HUES48 (cell line): Measurements from ENCODE around the gene PYY.

Experiments used
- H3K27ac ChIP-seq: one replicate; pipeline ENCODE4 v1.7.0; 2013; ENCODE audit warnings: low read depth, low read length, inconsistent platforms
- H3K27me3 ChIP-seq: 2 replicates; pipeline ENCODE4 v1.6.1; 2013; ENCODE audit warnings: mild to moderate bottlenecking, low read length; ENCODE audit not compliant: control insufficient read depth, insufficient read depth
- H3K36me3 ChIP-seq: 2 replicates; pipeline ENCODE4 v1.6.1; 2013; ENCODE audit warnings: low read length; ENCODE audit not compliant: control insufficient read depth, insufficient read depth
- H3K4me1 ChIP-seq: 2 replicates; pipeline ENCODE4 v1.6.1; 2013; ENCODE audit warnings: mild to moderate bottlenecking, low read length; ENCODE audit not compliant: control insufficient read depth, insufficient read depth
- H3K4me3 ChIP-seq: 2 replicates; pipeline ENCODE4 v1.5.1; 2013; ENCODE audit warnings: mild to moderate bottlenecking, low read depth, low read length
- H3K9ac ChIP-seq: 2 replicates; pipeline ENCODE4 v1.6.1; 2013; ENCODE audit warnings: mild to moderate bottlenecking, low read depth, low read length, moderate library complexity
- H3K9me3 ChIP-seq: 2 replicates; pipeline ENCODE4 v1.6.1; 2013; ENCODE audit warnings: low read length; ENCODE audit not compliant: control insufficient read depth, insufficient read depth

Gene PYY

GRCh38 chr17:43914451-43914850, 39.3 kb downstream of the PYY start:
- Histone ChIP-seq H3K27ac (no peak overlapping the region), H3K9ac (no peak overlapping the region), H3K4me3 (no peak overlapping the region), H3K36me3 (no peaks in the 10 kb centered on the region), H3K9me3 (no peaks in the 10 kb centered on the region), H3K27me3 (peaks cover 10% of the 10 kb centered on the region), H3K4me1 (peaks cover 4% of the 10 kb centered on the region; the same call in 1 of the 2 replicates)

- Histone ChIP-seq H3K4me1 (peaks cover 4% of the 10 kb centered on the region; the same call in 1 of the 2 replicates), H3K27ac (no peak overlapping the region), H3K27me3 (peaks cover 17% of the 10 kb centered on the region), H3K36me3 (no peaks in the 10 kb centered on the region), H3K4me3 (no peak overlapping the region), H3K9me3 (no peaks in the 10 kb centered on the region), H3K9ac (no peak overlapping the region)
Measured at GRCh38 chr17:43913584-43913983, 40.2 kb downstream of the PYY start.

- Histone ChIP-seq H3K27ac (no peak overlapping the region), H3K27me3 (peaks cover 22% of the 10 kb centered on the region), H3K9ac (no peak overlapping the region), H3K36me3 (no peaks in the 10 kb centered on the region), H3K4me3 (no peak overlapping the region), H3K9me3 (no peaks in the 10 kb centered on the region), H3K4me1 (peaks cover 6% of the 10 kb centered on the region; the same call in 1 of the 2 replicates)
Measured at GRCh38 chr17:43912635-43913304, 41.0 kb downstream of the PYY start.

DNA sequence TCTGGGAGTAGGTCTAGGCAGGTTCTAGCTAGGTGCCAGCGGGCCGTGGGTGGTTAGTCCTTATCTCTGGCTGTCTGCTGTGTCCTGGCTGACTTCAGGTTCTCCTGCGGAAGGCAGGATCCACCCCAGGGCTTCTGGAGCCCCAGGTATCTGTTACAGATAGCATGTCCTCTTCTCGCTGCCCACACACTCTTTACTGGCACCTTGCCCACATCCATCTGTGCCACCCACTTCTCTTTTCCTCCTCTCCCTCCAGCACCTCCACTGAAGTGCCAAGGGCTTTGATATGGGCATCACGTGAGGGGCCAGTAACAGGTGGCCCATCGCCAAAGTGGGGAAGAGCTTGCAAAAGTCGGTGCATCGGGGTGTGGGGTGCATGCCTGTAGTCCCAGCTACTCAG, 41.8 kb downstream of the PYY start:
- Histone ChIP-seq H3K36me3 (no peaks in the 10 kb centered on the region), H3K27ac (no peak overlapping the region), H3K9ac (no peak overlapping the region), H3K9me3 (no peaks in the 10 kb centered on the region), H3K4me1 (peaks cover 4% of the 10 kb centered on the region; the same call in 1 of the 2 replicates), H3K27me3 (peaks cover 19% of the 10 kb centered on the region), H3K4me3 (no peak overlapping the region)

DNA sequence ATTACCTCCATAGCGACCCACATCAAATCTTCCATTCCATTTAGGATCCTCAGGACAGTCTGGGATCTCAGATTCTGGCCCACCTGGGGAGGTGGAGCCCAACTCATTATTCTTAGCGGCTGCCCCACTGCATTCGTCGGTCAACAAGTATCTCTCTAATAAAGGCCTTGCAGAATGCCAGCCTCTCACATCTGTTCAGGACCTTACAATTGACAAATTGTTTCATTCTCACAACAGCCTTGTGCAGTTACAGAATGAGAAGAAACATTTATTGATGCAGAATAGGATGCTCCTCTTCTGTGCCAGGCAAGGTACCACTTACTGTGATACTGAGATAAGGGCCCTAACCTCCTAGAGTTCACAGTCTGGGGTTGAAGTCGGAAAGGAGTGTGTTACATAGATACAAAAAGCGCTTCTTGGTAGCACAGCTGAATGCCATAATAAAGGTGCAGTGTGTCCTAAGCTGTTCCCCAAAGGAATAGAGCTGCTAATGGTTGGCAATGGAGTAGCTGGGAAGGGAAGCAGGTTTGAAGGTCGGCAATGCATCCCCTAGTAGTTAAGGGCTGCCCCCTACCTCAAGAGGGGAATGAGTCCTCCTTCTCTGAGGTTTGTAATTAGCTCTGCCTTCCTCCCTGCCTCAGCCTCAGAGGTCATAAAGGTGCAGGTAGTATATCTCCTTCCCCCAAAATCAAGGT, 44.1 kb downstream of the PYY start:
- Histone ChIP-seq H3K9me3 (no peaks in the 10 kb centered on the region), H3K4me1 (peaks cover 14% of the 10 kb centered on the region), H3K9ac (no peak overlapping the region), H3K36me3 (no peaks in the 10 kb centered on the region), H3K27me3 (peaks cover 31% of the 10 kb centered on the region), H3K4me3 (no peak overlapping the region), H3K27ac (no peak overlapping the region)

- H3K27me3 ChIP-seq = peaks cover 41% of the 10 kb centered on the region
- H3K27ac ChIP-seq = no peak overlapping the region
- H3K4me1 ChIP-seq = peaks cover 19% of the 10 kb centered on the region
- H3K4me3 ChIP-seq = peak overlapping the region; percentile 75
- H3K9me3 ChIP-seq = no peaks in the 10 kb centered on the region
- no peaks in the 10 kb centered on the region for H3K36me3 ChIP-seq
- H3K9ac ChIP-seq = no peak overlapping the region
Measured at GRCh38 chr17:43907998-43908721, 45.6 kb downstream of the PYY start.

DNA sequence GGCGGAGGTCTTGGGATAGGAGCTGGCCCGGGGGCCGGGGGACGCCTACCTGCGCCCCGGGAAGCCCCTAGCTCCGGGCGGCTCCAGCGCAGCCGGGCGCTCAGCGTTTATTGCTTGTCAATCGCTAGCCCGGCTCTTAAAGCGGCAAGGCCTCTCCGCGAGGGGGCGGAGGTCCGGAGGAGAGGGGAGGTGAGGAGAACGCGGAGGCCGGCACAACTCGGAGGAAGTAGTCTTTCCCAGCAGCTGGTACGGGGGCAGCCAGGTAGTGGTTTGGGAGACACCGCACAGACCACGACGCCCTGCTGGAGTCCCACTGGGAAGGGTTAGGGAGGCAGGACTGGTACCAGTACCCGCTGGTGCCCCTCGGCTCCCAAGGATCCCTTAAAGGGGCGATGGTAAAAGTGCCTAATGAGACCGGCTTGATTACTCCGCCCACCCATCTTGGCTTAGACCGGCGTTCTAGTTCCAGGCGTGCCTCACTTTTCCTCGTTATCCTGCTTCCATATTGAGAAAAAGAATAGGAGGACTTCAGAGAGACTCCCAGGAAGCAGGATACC, 46.2 kb downstream of the PYY start, which contains the start of gene MPP2:
MPP2 (minus strand) TSS at position 112 of the 557 bp plus-strand sequence. CDS start 3,076 bp downstream, outside the sequence.
- H3K4me3 ChIP-seq = peak within 1 kb of the TSS; percentile 75
- H3K27me3 ChIP-seq = peaks cover 41% of the 10 kb centered on the region
- no peak within 1 kb of the TSS for H3K9ac ChIP-seq
- peak within 1 kb of the TSS; percentile 64 for H3K27ac ChIP-seq
- H3K36me3 ChIP-seq = no peaks in the 10 kb centered on the region
- no peaks in the 10 kb centered on the region for H3K9me3 ChIP-seq
- peaks cover 19% of the 10 kb centered on the region for H3K4me1 ChIP-seq

GRCh38 chr17:43906951-43907424, 46.8 kb downstream of the PYY start:
- no peaks in the 10 kb centered on the region for H3K9me3 ChIP-seq
- no peaks in the 10 kb centered on the region for H3K36me3 ChIP-seq
- no peak overlapping the region for H3K9ac ChIP-seq
- peak overlapping the region; percentile 64 for H3K27ac ChIP-seq
- peaks cover 19% of the 10 kb centered on the region for H3K4me1 ChIP-seq
- H3K27me3 ChIP-seq = peaks cover 41% of the 10 kb centered on the region
- peak overlapping the region; percentile 75 for H3K4me3 ChIP-seq

DNA sequence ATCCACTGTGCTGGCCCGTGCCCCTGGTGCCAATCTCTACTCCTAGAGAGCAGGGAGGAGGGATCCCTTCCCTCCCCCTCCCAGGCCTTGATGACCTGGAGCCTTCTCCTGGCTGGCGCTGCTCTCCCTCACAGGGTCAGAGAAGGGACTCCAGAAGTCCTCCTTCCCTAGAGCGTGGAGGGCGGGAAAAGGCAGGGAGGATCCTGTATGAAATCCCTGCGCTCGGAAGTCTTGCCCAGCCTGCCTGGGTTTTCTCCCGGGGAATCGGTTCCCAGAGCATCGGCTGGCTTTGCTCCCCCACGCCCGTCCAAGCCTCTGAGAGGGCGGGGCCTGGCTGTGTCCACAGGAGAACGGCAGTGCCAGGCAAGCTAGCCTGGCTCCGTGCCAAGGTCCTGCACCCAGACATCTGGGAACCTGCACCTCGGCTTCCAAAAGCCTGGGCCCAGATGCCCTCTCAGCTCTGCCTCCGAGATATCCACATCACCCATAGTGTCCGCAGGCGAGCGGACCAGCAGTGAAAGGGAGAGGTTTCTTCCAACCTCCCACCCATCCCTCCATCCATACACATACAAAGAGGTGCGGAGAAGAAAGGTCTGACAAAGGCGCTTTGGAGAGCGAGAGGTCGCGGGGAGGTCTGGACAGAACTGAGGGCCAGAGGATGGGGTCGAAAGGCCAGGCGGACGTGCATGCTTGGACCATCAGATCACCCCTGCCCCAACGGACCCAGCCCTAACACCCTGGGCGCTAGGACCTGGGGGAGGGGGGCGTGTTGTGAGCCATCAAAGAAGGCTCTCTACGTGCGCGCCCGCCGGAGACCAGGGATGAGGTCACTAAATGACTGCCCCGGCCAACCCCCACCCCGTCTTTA, 47.5 kb downstream of the PYY start:
- Histone ChIP-seq H3K4me1 (peaks cover 27% of the 10 kb centered on the region), H3K9ac (no peak overlapping the region), H3K36me3 (no peaks in the 10 kb centered on the region), H3K27me3 (peaks cover 41% of the 10 kb centered on the region), H3K4me3 (peak overlapping the region; percentile 75), H3K9me3 (no peaks in the 10 kb centered on the region), H3K27ac (no peak overlapping the region)

- H3K4me1 ChIP-seq = peaks cover 33% of the 10 kb centered on the region
- H3K27ac ChIP-seq = no peak overlapping the region
- H3K36me3 ChIP-seq = no peaks in the 10 kb centered on the region
- H3K9ac ChIP-seq = no peak overlapping the region
- H3K9me3 ChIP-seq = no peaks in the 10 kb centered on the region
- H3K27me3 ChIP-seq = peaks cover 41% of the 10 kb centered on the region
- peak overlapping the region; percentile 75 for H3K4me3 ChIP-seq
Measured at GRCh38 chr17:43905400-43905984, 48.2 kb downstream of the PYY start.
